GM19467 (cell line): Measurements from ENCODE around the gene ACTR6.
"Not testable (repeated sequence)": the region's sequence is repeated elsewhere in the genome, so short reads cannot be mapped to it uniquely, and the experiment has no call there.

ENCODE experiments used
- ATAC-seq: cut with Tn5 transposase; IDR thresholded peaks from one replicate; pipeline ENCODE4 v1.9.1; 2021; ENCODE audit warnings: mild to moderate bottlenecking, moderate library complexity; ENCODE audit not compliant: unreplicated experiment

The ACTR6 gene

DNA sequence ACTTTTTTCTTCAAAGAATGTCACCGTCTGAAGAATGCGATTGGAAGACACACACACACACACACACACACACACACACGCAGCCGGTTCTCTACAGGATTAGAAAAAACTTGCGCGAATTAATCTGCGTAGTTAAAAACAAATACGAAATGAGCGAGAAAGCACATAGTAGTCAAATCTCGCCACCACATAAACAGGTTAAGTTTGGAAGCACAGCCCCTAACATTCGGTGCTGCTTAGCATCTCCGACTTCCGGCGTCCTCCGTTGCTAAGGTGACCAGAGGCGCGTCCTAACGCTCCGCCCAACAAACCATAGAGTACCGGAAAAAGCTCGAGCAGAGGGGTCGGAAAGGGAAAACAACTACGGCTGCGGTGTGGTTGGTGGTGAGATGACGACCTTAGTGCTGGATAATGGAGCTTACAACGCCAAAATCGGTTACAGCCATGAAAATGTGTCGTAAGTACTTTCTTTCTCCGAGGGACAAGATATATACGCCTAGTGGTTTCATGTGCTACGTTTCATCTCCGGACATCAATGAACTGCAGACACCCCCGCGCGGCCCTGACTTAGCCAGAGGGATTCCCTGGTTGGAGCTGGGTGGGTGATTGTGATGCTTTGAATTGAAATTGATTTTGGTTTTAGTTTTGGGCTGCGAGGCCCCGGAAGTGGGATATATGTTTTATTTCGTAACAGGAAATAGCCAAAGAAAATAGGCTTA, at the start of gene ACTR6:
ACTR6 (plus strand) TSS at position 353 of the 719 bp plus-strand sequence; CDS start at position 390, 37 bp downstream.
- peak; percentile 91 for ATAC-seq

GRCh38 chr12:100151769-100152168, 48.8 kb upstream of the ACTR6 start:
- ATAC-seq = no peak

- ATAC-seq = no peak
These were observed 47.5 kb upstream of the ACTR6 start for GRCh38 chr12:100153131-100153530.

DNA sequence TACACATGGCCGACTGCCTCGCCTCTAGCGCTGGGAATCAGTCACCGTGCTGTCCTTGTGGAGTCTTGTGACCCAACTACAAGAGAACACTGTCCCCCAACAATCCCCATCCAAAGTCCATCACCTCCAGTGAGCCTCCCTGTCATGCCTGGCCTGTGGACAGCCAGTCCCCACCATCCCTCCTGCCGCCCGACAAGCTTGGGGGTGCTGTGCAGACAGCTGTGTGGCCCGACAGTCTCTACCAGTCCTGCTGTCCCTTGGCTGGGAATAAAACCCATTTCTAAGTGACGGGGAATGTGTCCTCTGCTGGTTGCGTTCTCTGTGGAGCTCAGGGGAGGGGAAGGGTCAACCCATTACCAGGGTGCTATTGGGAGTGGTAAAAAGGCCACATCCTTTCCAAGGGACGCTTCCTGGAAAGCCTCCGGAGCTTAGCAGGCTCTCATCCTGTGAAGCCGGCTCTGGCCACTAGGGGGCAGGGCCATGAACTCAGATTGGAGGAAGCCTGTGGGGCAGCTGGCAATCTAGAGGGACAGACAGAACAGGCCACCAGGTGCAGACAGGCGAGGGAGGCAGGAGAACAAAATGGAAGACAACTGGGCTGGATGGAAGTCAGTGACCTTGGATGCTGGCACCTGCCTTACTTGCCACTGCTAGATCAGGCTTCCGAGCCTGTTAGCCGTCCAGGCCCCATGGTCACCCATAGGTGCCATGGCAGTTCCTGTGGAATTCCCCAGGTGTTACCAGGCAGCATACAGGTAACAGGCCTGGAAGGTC, 46.0 kb upstream of the ACTR6 start:
- peak; percentile 55 for ATAC-seq

DNA sequence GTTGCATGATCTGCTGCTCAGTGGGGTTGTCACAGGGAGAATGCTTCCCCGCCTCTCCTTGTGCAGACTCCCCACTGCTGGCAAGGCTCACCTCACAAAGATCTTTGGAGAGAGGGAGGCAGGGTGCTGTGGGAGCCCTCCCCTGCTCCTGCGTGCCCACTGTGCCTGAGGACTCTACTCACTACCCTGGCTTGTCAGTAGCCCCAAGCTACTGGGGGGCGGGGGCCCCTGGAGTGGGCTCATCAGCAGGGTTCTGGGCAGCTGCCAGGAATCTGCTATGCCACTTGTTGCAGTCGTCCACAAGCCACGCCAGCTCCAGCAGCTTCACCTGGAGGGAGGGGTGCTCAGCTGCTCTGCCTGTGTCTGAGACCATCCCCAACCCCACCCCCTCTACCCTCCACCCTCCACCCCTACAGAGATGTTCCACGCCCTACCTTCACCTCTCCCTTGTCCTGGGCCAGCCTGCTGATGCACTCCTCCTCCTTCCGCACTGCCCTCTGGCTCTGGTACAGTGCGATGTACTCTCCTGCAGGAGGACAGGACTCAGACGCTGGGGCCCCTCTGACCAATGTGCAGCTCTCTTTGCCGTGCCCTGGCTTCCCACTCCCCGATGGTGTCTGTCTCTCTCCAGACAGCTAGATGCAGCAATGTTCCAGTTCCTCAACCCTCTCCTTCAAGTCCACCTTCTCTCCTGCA, 43.7 kb upstream of the ACTR6 start:
- ATAC-seq = no peak

DNA sequence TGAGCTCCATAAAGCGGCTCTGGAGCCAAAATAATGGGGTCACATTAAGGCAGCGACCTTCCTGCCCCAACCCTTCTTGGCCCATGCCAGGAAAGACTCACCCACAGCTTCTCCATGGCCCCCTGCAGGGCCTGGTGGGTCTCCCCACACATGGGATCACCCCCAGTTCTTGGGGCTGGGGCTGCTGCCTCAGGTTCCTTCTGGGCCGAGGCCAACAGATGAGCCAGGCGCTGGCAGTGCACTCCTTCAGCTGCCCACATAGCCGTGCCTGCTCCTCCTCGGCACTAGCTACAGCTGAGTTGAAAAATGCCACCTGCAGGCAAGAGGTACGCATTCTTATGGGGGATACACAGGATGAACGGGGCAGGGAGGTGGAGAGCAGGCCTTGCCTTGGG, 43.2 kb upstream of the ACTR6 start:
- no peak for ATAC-seq

DNA sequence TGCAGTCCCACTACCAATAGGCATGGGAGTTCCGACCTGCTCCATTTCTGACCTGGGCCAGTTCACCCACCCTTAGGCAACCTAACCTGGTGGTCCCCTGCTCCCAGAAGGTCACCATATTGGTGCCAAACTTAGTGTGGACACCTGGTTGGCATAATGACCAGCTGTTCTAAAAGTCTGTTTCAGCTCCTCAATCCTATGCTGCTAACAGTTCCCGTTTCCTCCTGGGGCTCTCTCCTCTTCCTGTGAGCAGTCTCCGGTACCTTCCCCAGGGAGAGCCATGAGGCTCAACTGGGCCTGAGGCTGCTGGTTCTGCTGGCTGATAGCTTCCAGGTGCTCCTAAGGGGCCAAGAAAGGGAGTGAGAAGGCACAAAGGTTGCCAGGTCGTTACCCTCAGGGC, 42.1 kb upstream of the ACTR6 start:
- no peak for ATAC-seq

- ATAC-seq = no peak
These were observed 41.1 kb upstream of the ACTR6 start for GRCh38 chr12:100159391-100160104.

GRCh38 chr12:100163416-100164152, 37.0 kb upstream of the ACTR6 start:
- peak; percentile 99 for ATAC-seq

DNA sequence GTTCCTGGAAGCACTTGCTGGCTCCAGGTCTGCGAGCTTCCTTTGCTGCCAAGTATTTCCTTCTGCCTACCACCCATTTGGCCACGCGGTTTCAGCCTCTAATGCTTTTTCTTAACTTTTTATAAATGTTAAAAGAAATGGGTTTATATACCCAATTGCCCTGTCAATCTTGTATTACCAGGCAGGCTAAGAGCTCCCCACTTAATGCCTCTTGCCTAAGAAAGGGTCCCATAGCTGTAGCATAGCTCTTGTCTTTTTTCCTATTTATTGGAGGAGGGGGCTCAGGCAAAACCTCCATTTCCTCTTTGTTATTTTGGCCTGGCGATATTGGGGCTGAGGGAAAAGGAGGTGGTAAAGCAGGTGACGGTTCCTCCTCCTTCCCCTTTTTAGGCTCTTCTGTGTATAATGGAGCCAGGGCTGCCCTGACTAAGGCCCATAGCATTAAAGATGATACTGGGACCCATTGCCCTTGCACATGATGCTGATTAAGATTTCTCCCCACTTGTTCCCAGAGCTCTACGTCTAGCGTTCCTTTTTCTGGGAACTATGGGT, 36.4 kb upstream of the ACTR6 start:
- ATAC-seq = no peak

GRCh38 chr12:100165356-100165755, 35.3 kb upstream of the ACTR6 start:
- ATAC-seq = no peak

- no peak for ATAC-seq
These were observed 34.4 kb upstream of the ACTR6 start for GRCh38 chr12:100166232-100166631.

GRCh38 chr12:100168562-100168961, 32.1 kb upstream of the ACTR6 start:
- ATAC-seq = no peak

DNA sequence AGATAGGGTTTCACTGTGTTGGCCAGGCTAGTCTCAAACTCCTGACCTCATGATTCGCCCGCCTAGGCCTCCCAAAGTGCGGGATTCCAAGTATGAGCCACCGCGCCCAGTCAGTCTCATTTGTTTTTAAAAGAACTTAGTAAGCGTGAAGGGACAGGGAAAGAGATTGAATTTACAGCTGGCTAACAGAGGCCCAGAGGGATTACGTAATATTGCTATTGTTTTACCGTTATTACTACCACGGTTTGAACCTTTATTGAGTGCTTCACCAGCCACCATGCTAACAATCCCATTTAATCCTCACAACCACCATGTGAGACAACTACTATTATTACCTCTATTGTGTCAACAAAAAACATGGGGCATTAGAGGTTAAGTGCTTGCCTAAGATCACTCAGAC, 31.3 kb upstream of the ACTR6 start:
- ATAC-seq = no peak

GRCh38 chr12:100170313-100170858, 30.2 kb upstream of the ACTR6 start:
- no peak for ATAC-seq

GRCh38 chr12:100171248-100171647, 29.4 kb upstream of the ACTR6 start:
- ATAC-seq = no peak

- no peak for ATAC-seq
These were observed 27.5 kb upstream of the ACTR6 start for GRCh38 chr12:100173111-100173510.

GRCh38 chr12:100174495-100174894, 26.1 kb upstream of the ACTR6 start:
- ATAC-seq = no peak

DNA sequence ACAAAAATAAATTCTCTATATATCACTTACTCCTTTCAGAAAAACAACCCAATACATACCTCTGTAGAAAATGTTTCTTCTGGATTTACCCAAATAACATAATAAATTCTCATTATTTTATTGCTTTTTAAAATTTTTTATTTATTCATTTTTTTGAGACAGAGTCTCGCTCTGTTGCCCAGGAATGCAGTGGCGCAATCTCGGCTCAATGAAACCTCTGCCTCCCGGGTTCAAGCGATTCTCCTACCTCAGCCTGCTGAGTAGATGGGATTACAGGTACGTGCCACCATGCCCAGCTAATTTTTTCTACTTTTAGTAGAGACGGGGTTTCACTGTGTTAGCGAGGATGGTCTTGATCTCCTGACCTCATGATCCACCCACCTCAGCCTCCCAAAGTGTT, 24.1 kb upstream of the ACTR6 start:
- ATAC-seq = not testable (repeated sequence)

DNA sequence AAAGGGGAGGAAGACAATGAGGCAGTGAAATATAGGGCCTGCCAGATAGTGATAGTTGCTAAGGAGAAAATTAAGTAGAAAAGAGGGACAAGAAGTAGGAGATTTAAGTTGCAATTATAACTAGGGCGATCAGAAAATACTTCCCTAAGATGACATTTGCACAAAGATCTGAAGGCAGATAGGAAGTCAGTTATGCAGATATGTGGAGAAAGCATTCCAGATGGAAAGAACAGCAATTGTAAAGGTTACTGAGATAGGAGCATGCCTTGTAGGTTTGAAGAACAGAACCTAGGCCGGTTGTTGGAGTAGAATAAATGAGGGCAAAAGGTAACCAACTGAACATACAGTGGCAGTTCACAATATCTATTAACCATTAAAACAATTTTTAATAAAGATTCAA, 21.4 kb upstream of the ACTR6 start:
- ATAC-seq = no peak
